H1 (cell line): Measurements from ENCODE around the gene ZNF425. TPM values are rescaled to one million over a fixed set of nuclear protein-coding genes. Genes with fewer than 3 reads are reported as not detected.

Experiments
- CTCF ChIP-seq, 3 experiments: IDR thresholded peaks; 1 replicate in 2 of 3; 2 replicates in 1 of 3; pipeline versions ENCODE4 v1.5.1 to v1.6.1; 2011; ENCODE audit warnings: low read length in 3 of 3, mild to moderate bottlenecking in 3 of 3, inconsistent platforms in 2 of 3, low read depth in 1 of 3, moderate library complexity in 1 of 3; ENCODE audit not compliant: insufficient read depth in 1 of 3; ENCODE audit errors: control extremely low read depth in 1 of 3
- SIRT6 ChIP-seq: IDR thresholded peaks from one replicate; pipeline ENCODE4 v1.7.1; 2012; ENCODE audit warnings: low read length, inconsistent platforms
- polyA plus RNA-seq, 7 experiments: library from polyadenylated mRNA; depleted of rRNA in 3 of 7; stranded (reverse) in 5 of 7; unstranded in 2 of 7; fragments of >200 nt in 5 of 7; fragments of 200-250 nt in 2 of 7; gene quantifications; 1 replicate in 5 of 7; 2 replicates in 1 of 7; 4 replicates in 1 of 7; pipeline versions ENCODE4 v1.2.1 to v1.2.3, GENCODE V29; 2011 to 2013; ENCODE audit warnings: missing spikeins in 2 of 7, mixed read lengths in 2 of 7
- total RNA-seq: library from RNA; stranded (reverse); fragmentation: NEBNext Ultra II Directional; extraction: Animal tissue kit (Norgen Biotek cat#: 25700); gene quantifications from 2 replicates; pipeline ENCODE4 v1.2.1, GENCODE V29; 2021

The ZNF425 gene
- total and polyA plus RNA-seq, 2 of the 8 experiments (the other 6 are each of a cell fraction or from before 2014, with no cell fraction given), result 3.4 to 6.1 TPM

- TF ChIP-seq CTCF (IDR thresholded peaks at IDR 0.05; ENCODE audit: control extremely low read depth in 1 of 3, insufficient read depth in 1 of 3, low read depth in 1 of 3, low read length in 3 of 3), result no peak
- no peak for TF ChIP-seq SIRT6
These were observed 27.1 kb downstream of the ZNF425 start (continued) for GRCh38 chr7:149099058-149099457.
